ENCODE measurements around the gene SPN. TPM values are rescaled to one million over a fixed set of nuclear protein-coding genes. Genes with fewer than 3 reads are reported as not detected.
"Not testable (repeated sequence)": the region's sequence is repeated elsewhere in the genome, so short reads cannot be mapped to it uniquely, and the experiment has no call there.

Gene SPN
- total and polyA plus RNA-seq, 2 donors, result 0.85 to 1.4 TPM

DNA sequence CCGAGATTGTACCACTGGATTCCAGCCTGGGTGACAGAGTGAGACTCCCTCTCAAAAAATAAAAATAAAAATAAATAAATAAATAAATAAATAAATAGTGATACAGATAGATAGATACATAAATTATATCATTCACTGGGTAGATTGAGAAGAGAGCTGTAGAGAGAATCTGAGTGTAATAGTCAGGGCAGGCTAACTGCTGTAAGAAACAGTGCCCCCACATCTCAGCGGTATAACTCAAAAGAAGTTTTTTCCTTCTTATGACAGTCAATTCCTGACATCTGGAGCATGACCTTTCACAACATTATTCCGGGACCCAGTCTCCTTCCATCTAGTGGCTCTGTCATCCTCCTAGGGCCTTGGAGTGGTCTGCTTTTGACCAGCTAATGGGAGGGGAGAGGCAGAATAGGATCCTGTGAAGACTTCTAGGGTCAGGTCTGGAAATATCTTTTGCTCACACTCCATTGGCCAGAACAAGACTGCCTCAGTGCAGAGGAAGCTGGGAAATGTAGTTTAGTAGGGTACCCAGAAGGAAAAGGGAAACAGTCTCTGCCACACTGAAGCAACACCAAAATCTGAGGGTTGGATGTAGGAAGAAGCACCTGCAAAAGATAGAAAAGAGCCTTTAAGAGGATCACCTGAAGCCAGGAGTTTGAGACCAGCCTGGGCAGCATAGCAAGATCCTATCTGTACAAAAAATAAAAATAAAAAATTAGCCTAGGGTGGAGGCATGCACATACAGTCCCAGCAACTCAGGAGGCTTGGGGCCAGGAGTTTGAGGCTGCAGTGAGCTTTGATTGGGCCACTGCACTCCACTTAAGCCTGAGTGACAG is 13.0 kb downstream of the SPN start:
- H3K4me3 ChIP-seq (ENCODE audit: low read depth, low read length), result no peak overlapping the region
- no peak overlapping the region for H3K27ac ChIP-seq (ENCODE audit: low read depth)
- WGBS, result 69% methylated on average over 3 of the region's 3 CpGs
- DNase-seq (ENCODE audit: extremely low spot score), result no peak
- H3K4me1 ChIP-seq (ENCODE audit: insufficient read depth), result no peaks in the 10 kb centered on the region
- H3K36me3 ChIP-seq (ENCODE audit: insufficient read depth), result no peaks in the 10 kb centered on the region

GRCh38 chr16:29676989-29677785 is 14.1 kb downstream of the SPN start:
- Histone ChIP-seq H3K4me1 (ENCODE audit: insufficient read depth) (no peaks in the 10 kb centered on the region), H3K27ac (ENCODE audit: low read depth) (no peak overlapping the region), H3K4me3 (ENCODE audit: low read depth, low read length) (no peak overlapping the region), H3K36me3 (ENCODE audit: insufficient read depth) (no peaks in the 10 kb centered on the region)
- no peak for DNase-seq (ENCODE audit: extremely low spot score)
- WGBS, result 94% methylated on average over 23 of the region's 23 CpGs

DNA sequence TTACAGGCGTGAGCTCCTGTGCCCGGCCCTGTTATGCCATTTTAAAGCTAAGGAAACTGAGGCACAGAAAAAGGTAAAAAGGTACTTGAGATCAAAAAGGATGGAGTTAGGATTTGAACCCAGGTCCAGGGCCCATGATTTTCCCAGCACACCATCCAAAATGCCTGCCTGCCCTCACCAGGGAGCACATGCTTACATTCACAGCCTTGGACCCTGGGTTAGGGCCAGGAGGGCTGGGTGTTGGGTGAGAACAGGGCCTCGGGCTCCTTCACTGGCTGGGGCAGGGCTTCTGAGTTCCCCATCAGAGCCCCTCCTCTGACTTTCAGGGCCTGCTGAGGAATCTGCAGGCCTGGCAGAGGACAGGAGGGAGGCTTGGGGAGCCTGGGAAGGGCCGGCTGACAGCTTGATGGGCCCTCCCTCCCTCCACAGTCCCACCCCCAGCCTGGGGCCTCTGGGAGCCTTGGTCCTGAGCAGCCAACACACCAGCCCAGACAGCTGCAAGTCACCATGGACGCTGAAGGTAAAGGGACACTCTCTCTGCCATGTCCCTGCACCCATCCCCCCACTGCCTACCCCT is 15.7 kb downstream of the SPN start, which contains the start of gene QPRT:
Gene QPRT (plus strand): TSS at position 490 of the 577 bp plus-strand sequence. CDS start 18 bp downstream, at position 508.
- no peaks in the 10 kb centered on the region for H3K4me1 ChIP-seq (ENCODE audit: insufficient read depth)
- H3K27ac ChIP-seq (ENCODE audit: low read depth), result no peak within 1 kb of the TSS
- WGBS, result 40% methylated on average over 5 of the region's 5 CpGs
- peak; percentile 65 for DNase-seq (ENCODE audit: extremely low spot score)
- peak within 1 kb of the TSS; percentile 3 for H3K4me3 ChIP-seq (ENCODE audit: low read depth, low read length)
- no peaks in the 10 kb centered on the region for H3K36me3 ChIP-seq (ENCODE audit: insufficient read depth)

DNA sequence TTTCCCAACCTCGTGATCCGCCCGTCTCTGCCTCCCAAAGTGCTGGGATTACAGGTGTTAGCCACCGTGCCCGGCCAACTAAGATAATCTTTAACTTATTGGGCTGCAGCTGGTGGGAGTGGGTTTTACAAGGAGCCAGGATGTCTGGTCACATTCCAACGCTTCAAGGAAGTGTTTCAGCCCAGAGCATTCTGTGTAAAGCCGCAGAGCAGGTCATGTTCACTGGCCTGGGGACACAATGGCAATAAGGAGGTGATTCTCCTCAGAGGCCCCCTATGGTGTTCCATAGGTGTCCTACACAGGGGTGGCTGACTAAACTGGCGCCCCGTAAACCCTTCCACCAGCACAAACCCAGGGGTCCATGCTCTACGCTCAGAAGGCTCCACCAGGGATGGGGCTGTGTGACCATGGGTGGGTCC is 17.1 kb downstream of the SPN start:
- H3K4me1 ChIP-seq (ENCODE audit: insufficient read depth), result no peaks in the 10 kb centered on the region
- no peaks in the 10 kb centered on the region for H3K36me3 ChIP-seq (ENCODE audit: insufficient read depth)
- DNase-seq (ENCODE audit: extremely low spot score), result no peak
- H3K4me3 ChIP-seq (ENCODE audit: low read depth, low read length), result no peak overlapping the region
- no peak overlapping the region for H3K27ac ChIP-seq (ENCODE audit: low read depth)
- WGBS, result 48% methylated on average over 10 of the region's 10 CpGs

DNA sequence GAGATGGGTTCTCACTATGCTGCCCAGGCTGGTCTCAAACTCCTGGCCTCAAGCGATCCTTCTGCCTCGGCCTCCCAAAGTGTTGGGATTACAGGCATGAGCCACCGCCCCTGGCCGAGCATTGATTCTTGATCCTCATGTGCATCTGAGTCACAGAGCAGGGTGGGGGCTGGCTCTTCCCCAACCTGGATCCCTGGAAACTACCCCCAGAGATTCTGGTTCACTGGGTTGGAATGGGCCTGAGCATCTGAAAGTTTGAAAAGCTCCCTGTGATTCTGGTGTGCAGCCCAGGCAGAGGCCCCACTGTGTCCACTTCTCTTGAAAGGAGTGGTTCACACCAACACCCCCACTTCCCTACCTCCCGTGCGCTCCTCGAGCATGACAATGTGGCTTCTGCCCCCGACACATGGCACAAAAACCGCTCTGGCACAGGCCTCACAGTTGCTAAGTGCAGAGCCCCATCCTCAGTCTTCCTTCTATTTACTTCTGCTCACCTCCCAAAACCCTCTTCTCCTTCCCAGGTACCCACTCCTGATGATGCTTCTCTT is 20.6 kb downstream of the SPN start:
- H3K4me1 ChIP-seq (ENCODE audit: insufficient read depth), result no peaks in the 10 kb centered on the region
- H3K36me3 ChIP-seq (ENCODE audit: insufficient read depth), result no peaks in the 10 kb centered on the region
- DNase-seq (ENCODE audit: extremely low spot score), result no peak
- 89% methylated on average over 9 of the region's 9 CpGs for WGBS
- no peak overlapping the region for H3K4me3 ChIP-seq (ENCODE audit: low read depth, low read length)
- H3K27ac ChIP-seq (ENCODE audit: low read depth), result no peak overlapping the region

DNA sequence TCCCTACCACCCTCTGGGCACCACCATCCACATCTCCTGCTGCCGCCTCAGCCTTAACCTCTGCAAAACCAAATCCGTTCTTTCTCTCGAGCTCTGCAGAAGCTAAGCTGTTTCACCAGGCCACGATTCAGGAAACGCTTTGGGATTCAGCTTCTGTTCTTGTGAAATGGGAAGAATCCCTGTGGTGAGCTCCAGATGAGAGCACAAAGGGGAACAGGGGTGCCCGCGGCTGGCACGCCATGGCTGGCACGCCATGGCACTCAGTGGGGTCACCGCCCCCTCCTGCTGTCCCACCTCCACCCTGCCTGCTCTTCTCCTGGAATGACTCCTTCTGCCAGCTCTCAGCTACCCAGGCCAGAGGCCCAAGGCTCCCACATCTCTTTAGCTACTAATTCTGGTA is 21.6 kb downstream of the SPN start:
- no peak overlapping the region for H3K4me3 ChIP-seq (ENCODE audit: low read depth, low read length)
- no peak for DNase-seq (ENCODE audit: extremely low spot score)
- no peaks in the 10 kb centered on the region for H3K4me1 ChIP-seq (ENCODE audit: insufficient read depth)
- WGBS, result 92% methylated on average over 10 of the region's 10 CpGs
- no peak overlapping the region for H3K27ac ChIP-seq (ENCODE audit: low read depth)
- H3K36me3 ChIP-seq (ENCODE audit: insufficient read depth), result no peaks in the 10 kb centered on the region

DNA sequence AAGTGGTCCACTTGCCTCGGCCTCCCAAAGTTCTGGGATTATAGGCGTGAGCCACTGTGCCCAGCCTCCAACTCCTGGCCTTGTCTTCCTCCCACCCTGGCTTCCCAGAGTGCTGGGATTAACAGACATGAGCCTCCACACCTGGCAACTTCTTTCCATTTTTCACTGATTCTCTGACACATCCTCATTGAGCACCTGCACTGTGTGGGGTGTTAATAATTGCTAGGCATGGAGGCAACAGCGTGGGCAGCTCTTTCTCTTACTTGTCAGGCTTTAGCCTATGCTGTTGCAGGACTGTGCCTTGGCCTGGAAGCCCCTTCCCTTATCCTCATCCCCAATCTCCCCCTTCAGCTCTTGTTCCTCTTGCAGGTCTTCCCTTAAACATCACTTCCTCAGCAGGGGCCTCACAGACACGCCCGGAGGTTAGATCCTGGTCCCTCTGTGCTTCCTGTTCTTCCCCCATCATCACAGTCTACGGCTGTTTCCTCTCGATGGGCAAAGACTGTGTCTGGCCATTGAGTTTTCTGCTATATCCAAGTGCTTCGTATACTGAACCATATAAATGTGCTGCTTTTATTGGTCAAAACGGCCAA is 23.8 kb downstream of the SPN start:
- 82% methylated on average over 9 of the region's 9 CpGs for WGBS
- H3K4me3 ChIP-seq (ENCODE audit: low read depth, low read length), result no peak overlapping the region
- H3K4me1 ChIP-seq (ENCODE audit: insufficient read depth), result no peaks in the 10 kb centered on the region
- no peak overlapping the region for H3K27ac ChIP-seq (ENCODE audit: low read depth)
- no peaks in the 10 kb centered on the region for H3K36me3 ChIP-seq (ENCODE audit: insufficient read depth)
- DNase-seq (ENCODE audit: extremely low spot score), result no peak

GRCh38 chr16:29687755-29688154 is 24.7 kb downstream of the SPN start:
- DNase-seq (ENCODE audit: extremely low spot score), result no peak
- Histone ChIP-seq H3K27ac (ENCODE audit: low read depth) (no peak overlapping the region), H3K4me1 (ENCODE audit: insufficient read depth) (no peaks in the 10 kb centered on the region), H3K4me3 (ENCODE audit: low read depth, low read length) (no peak overlapping the region), H3K36me3 (ENCODE audit: insufficient read depth) (no peaks in the 10 kb centered on the region)
- 71% methylated on average over 2 of the region's 2 CpGs for WGBS

GRCh38 chr16:29688172-29688571 is 25.1 kb downstream of the SPN start:
- no peak overlapping the region for H3K4me3 ChIP-seq (ENCODE audit: low read depth, low read length)
- no peaks in the 10 kb centered on the region for H3K4me1 ChIP-seq (ENCODE audit: insufficient read depth)
- no peak overlapping the region for H3K27ac ChIP-seq (ENCODE audit: low read depth)
- 89% methylated on average over 5 of the region's 5 CpGs for WGBS
- no peaks in the 10 kb centered on the region for H3K36me3 ChIP-seq (ENCODE audit: insufficient read depth)
- DNase-seq (ENCODE audit: extremely low spot score), result no peak

DNA sequence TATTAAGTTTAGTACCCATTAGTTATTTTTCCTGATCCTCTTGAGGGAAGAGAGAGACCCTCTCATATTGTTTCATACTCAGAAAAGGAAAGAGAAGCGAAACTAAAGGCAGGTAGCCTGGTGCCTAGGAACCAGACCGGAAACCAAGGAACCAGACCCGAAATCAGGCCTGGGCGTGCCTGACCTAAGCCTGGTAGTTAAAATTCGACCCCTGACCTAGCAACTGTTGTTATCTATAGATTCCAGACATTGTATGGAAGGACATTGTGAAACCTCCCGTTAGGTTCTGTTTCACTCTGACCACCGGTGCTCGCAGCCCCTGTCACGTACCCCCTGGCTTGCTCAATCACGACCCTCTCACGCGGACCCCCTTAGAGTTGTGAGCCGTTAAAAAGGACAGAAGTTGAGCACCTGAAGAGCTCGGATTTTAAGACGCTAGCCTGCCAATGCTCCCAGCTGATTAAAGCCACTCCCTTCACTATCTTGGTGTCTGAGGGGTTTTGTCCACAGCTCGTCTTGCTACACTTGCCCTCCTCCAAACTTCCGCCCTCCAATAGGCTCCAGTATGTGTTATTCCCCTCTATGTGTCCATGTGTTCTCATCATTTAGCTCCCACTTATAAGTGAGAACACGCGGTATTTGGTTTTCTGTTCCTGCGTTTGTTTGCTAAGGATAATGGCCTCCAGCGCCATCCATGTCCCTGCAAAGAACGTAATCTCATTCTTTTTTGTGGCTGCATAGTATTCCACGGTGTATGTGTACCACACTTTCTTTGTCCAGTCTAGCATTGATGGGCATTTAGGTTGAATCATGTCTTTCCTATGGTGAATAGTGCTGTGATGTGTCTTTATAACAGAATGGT is 26.7 kb downstream of the SPN start:
- not testable (repeated sequence) for H3K4me1 ChIP-seq (ENCODE audit: insufficient read depth); H3K36me3 ChIP-seq (ENCODE audit: insufficient read depth); DNase-seq (ENCODE audit: extremely low spot score); H3K4me3 ChIP-seq (ENCODE audit: low read depth, low read length); H3K27ac ChIP-seq (ENCODE audit: low read depth)
- 89% methylated on average over 23 of the region's 23 CpGs for WGBS

- WGBS, result 98% methylated on average over 26 of the region's 26 CpGs
- not testable (repeated sequence) for H3K4me3 ChIP-seq (ENCODE audit: low read depth, low read length); H3K36me3 ChIP-seq (ENCODE audit: insufficient read depth); H3K27ac ChIP-seq (ENCODE audit: low read depth); H3K4me1 ChIP-seq (ENCODE audit: insufficient read depth); DNase-seq (ENCODE audit: extremely low spot score)
Measured at GRCh38 chr16:29692606-29693005, 29.6 kb downstream of the SPN start.

DNA sequence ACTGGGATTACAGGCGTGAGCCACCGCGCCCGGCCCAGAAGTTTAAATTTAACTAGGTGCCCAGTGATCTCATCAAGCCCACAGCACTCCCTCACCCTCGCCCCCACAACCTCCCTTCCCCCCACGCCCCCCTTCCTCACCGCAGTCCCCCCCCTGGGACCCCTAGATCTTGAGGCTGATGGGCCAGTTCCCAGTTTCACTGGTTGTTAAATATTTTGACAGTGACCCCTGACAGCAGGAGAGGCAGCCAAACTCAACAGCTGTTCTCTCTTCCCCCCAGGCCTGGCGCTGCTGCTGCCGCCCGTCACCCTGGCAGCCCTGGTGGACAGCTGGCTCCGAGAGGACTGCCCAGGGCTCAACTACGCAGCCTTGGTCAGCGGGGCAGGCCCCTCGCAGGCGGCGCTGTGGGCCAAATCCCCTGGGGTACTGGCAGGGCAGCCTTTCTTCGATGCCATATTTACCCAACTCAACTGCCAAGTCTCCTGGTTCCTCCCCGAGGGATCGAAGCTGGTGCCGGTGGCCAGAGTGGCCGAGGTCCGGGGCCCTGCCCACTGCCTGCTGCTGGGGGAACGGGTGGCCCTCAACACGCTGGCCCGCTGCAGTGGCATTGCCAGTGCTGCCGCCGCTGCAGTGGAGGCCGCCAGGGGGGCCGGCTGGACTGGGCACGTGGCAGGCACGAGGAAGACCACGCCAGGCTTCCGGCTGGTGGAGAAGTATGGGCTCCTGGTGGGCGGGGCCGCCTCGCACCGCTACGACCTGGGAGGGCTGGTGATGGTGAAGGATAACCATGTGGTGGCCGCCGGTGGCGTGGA is 31.5 kb downstream of the SPN start:
- H3K4me1 ChIP-seq (ENCODE audit: insufficient read depth), result no peaks in the 10 kb centered on the region
- DNase-seq (ENCODE audit: extremely low spot score), result no peak
- H3K27ac ChIP-seq (ENCODE audit: low read depth), result no peak overlapping the region
- WGBS, result 81% methylated on average over 41 of the region's 41 CpGs
- H3K4me3 ChIP-seq (ENCODE audit: low read depth, low read length), result no peak overlapping the region
- H3K36me3 ChIP-seq (ENCODE audit: insufficient read depth), result no peaks in the 10 kb centered on the region
